HUES48 (cell line): ENCODE results near the gene SLC44A5.
"Not testable (repeated sequence)": the region's sequence is repeated elsewhere in the genome, so short reads cannot be mapped to it uniquely, and the experiment has no call there.

Source experiments
- H3K27ac ChIP-seq: one replicate; pipeline ENCODE4 v1.7.0; 2013; ENCODE audit warnings: low read depth, low read length, inconsistent platforms
- H3K27me3 ChIP-seq: 2 replicates; pipeline ENCODE4 v1.6.1; 2013; ENCODE audit warnings: mild to moderate bottlenecking, low read length; ENCODE audit not compliant: control insufficient read depth, insufficient read depth
- H3K36me3 ChIP-seq: 2 replicates; pipeline ENCODE4 v1.6.1; 2013; ENCODE audit warnings: low read length; ENCODE audit not compliant: control insufficient read depth, insufficient read depth
- H3K4me1 ChIP-seq: 2 replicates; pipeline ENCODE4 v1.6.1; 2013; ENCODE audit warnings: mild to moderate bottlenecking, low read length; ENCODE audit not compliant: control insufficient read depth, insufficient read depth
- H3K4me3 ChIP-seq: 2 replicates; pipeline ENCODE4 v1.5.1; 2013; ENCODE audit warnings: mild to moderate bottlenecking, low read depth, low read length
- H3K9ac ChIP-seq: 2 replicates; pipeline ENCODE4 v1.6.1; 2013; ENCODE audit warnings: mild to moderate bottlenecking, low read depth, low read length, moderate library complexity
- H3K9me3 ChIP-seq: 2 replicates; pipeline ENCODE4 v1.6.1; 2013; ENCODE audit warnings: low read length; ENCODE audit not compliant: control insufficient read depth, insufficient read depth

Gene SLC44A5

DNA sequence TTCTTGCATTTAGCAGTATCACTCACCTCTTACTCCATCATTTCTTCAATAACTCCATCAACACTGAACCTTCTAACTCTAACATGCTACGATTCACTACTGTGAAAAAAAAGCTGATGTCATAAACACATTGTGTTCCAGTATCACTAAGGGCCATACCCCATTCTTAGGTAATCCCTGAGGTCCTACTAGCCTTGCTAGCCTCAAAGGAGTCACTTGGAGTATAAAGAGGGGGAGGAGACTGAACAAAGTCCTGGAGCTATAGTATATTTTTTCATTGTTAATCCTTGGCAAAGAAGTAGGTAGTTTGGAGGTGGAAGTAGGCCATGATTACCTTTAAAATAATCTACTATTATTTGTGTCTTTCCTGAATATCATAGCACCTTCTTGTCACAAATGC, at the start of gene SLC44A5:
Gene SLC44A5 (minus strand): TSS at position 101 of the 400 bp plus-strand sequence. CDS start 69,667 bp downstream, outside the sequence.
- no peak within 1 kb of the TSS for H3K9ac ChIP-seq
- H3K27me3 ChIP-seq: peaks cover 41% of the 10 kb centered on the region
- H3K36me3 ChIP-seq: no peaks in the 10 kb centered on the region
- no peak within 1 kb of the TSS for H3K27ac ChIP-seq
- no peaks in the 10 kb centered on the region for H3K9me3 ChIP-seq
- no peak within 1 kb of the TSS for H3K4me3 ChIP-seq
- H3K4me1 ChIP-seq: peaks cover 5% of the 10 kb centered on the region; the same call in 1 of the 2 replicates

DNA sequence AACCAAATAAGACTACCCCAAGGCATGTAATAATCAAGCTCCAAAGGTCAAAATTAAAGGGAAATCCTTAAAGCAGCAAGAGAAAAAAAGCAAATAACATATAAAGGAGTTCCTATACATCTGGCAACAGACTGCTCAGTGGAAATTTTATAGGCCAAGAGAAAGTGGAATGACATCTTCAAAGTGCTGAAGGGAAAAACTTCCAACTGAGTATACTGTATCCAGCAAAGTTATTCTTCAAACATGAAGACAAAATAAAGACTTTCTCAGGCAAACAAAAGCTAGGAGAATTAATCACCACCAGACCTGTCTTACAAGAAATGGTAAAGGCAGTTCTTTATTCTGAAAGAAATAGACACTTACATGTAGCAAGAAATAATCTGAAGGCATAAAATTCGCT, 45.0 kb upstream of the SLC44A5 start:
- Histone ChIP-seq H3K4me3 (no peak overlapping the region), H3K9ac (no peak overlapping the region), H3K27ac (no peak overlapping the region), H3K36me3 (no peaks in the 10 kb centered on the region), H3K27me3 (no peaks in the 10 kb centered on the region), H3K4me1 (no peaks in the 10 kb centered on the region), H3K9me3 (no peaks in the 10 kb centered on the region)

DNA sequence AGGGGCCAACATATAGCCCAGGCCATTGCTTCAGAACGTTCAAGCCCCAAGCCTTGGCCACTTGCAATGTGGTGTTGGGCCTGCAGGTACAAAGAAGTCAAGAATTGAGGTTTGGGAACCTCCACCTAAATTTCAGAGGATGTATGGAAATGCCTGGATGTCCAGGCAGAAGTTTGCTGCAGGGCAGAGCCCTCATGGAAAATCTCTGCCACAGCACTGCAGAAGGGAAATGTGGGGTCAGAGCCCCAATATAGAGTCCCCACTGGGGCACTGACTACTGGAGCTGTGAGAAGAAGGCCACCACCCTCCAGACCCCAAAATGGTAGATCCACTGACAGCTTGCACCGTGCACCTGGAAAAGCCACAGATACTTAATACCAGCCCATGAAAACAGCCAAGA, 36.3 kb upstream of the SLC44A5 start:
- peaks cover 12% of the 10 kb centered on the region; the same call in 1 of the 2 replicates for H3K9me3 ChIP-seq
- H3K4me3 ChIP-seq, H3K9ac ChIP-seq, H3K4me1 ChIP-seq, H3K27ac ChIP-seq, H3K27me3 ChIP-seq, H3K36me3 ChIP-seq: not testable (repeated sequence)

DNA sequence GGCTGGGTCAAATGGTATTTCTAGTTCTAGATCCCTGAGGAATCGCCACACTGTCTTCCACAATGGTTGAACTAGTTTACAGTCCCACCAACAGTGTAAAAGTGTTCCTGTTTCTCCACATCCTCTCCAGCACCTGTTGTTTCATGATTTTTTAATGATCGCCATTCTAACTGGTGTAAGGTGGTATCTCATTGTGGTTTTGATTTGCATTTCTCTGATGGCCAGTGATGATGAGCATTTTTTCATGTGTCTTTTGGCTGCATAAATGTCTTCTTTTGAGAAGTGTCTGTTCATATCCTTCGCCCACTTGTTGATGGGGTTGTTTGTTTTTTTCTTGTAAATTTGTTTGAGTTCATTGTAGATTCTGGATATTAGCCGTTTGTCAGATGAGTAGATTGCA, 34.2 kb upstream of the SLC44A5 start:
- H3K9ac ChIP-seq, H3K4me3 ChIP-seq, H3K36me3 ChIP-seq, H3K4me1 ChIP-seq, H3K27ac ChIP-seq, H3K27me3 ChIP-seq: not testable (repeated sequence)
- H3K9me3 ChIP-seq: peaks cover 12% of the 10 kb centered on the region; the same call in 1 of the 2 replicates

DNA sequence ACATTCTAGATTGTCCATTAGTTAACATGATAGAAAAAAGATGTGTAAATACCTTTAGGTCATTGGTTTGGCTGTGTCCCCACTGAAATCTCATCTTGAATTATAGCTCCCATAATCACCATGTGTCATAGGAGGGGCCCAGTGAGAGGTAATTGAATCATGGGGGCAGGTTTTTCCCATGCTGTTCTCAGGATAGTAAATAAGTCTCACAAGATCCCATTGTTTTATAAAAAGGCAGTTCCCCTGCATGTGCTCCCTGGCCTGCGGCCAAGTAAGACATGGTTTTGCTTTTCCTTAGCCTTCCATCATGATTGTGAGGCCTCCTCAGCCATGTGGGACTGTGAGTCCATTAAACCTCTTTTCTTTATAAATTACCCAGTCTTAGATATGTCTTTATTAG, 32.5 kb upstream of the SLC44A5 start:
- H3K27ac ChIP-seq: no peak overlapping the region
- peaks cover 10% of the 10 kb centered on the region; the same call in 1 of the 2 replicates for H3K9me3 ChIP-seq
- H3K9ac ChIP-seq: no peak overlapping the region
- H3K27me3 ChIP-seq: no peaks in the 10 kb centered on the region
- no peaks in the 10 kb centered on the region for H3K36me3 ChIP-seq
- no peak overlapping the region for H3K4me3 ChIP-seq
- H3K4me1 ChIP-seq: no peaks in the 10 kb centered on the region

DNA sequence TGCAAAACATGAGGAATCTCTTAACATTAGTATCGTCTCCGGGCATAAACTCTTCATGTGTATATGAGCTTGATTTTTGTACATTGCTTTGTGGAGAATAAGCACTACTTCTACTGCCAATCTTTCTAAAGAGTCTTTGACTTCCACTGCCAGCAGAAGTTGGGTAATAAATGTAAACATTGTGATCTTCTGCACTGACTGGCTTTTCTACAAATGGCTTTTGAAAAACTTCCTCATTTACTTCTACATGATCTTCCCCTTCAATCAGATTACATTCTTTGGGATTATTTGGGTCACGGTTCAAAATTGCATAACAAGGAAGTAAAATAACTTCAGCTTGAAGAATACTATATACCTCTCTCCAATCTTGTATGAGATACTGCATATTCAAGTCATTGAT, 30.4 kb upstream of the SLC44A5 start:
- H3K9ac ChIP-seq: no peak overlapping the region
- H3K27ac ChIP-seq: no peak overlapping the region
- no peaks in the 10 kb centered on the region for H3K36me3 ChIP-seq
- H3K27me3 ChIP-seq: no peaks in the 10 kb centered on the region
- H3K4me1 ChIP-seq: no peaks in the 10 kb centered on the region
- H3K4me3 ChIP-seq: no peak overlapping the region
- no peaks in the 10 kb centered on the region for H3K9me3 ChIP-seq

DNA sequence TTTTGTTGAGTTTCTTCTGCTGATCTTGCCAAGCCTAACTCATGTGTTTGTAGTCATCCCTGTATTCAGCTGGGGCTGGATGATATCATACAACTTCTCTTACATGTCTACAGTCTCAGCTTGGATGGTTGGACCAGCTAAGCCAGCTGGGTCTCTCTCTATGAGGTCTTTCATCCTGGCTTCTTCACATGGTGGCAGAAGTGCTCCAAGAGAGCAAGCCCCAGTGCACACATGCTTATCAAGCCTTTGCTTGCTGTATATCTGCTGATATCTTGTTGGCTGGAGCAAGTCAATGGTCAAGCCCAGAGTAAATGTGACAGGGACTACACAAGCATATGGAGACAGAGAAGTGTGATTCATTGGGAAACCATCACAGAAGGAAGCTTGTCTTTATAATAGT, 29.2 kb upstream of the SLC44A5 start:
- Histone ChIP-seq H3K4me3 (no peak overlapping the region), H3K36me3 (no peaks in the 10 kb centered on the region), H3K27me3 (no peaks in the 10 kb centered on the region), H3K27ac (no peak overlapping the region), H3K9me3 (no peaks in the 10 kb centered on the region), H3K4me1 (no peaks in the 10 kb centered on the region), H3K9ac (no peak overlapping the region)

DNA sequence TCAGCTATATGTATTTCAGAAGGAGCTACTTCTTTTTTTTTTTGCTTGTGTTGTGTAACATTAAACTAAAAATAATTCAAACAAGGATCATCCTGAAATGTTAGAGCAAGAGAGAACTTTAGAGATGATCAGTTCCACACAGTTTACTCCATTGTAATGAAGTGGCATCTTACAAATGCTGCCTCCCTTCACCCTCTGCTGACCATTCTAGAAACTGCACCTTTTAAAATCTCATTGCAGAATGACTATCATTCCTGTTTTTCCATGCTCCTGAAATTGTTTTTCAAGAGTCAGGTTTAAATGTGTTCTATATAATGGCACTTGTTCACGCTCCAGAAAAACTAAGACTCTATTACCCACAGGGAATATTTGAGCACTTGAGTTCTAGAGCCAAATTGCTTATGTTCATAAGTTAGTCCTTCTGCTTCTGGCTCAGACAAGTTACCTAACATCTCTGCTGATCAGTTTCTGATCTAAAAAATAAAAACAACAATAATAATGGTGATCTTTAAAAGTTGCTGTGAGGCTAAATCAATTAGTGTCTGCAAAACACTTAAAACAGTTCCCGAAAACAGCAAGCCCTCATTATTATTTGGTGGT, 21.5 kb upstream of the SLC44A5 start:
- Histone ChIP-seq H3K4me1 (peaks cover 15% of the 10 kb centered on the region), H3K9ac (no peak overlapping the region), H3K27ac (no peak overlapping the region), H3K36me3 (no peaks in the 10 kb centered on the region), H3K27me3 (no peaks in the 10 kb centered on the region), H3K4me3 (no peak overlapping the region), H3K9me3 (no peaks in the 10 kb centered on the region)

DNA sequence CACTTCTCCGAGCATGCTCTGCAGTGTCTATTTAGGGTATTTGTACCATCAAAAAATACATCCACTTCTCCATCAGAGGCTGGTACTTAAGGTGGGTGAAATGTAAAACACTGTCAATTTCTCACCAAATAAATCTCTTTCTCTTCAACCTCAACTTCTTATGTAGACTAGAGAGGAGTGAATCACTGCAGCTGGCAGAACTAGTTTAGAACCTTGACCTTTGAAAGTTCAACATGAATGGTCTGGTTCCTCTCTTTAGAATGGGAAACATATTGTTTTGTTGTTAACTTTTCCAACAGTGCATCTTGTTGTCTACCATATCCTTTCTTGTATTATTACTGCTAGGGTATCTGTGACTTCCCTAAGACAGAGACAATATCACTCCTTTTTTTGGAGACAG, 20.1 kb upstream of the SLC44A5 start:
- Histone ChIP-seq H3K4me3 (no peak overlapping the region), H3K27me3 (no peaks in the 10 kb centered on the region), H3K36me3 (no peaks in the 10 kb centered on the region), H3K27ac (no peak overlapping the region), H3K9ac (no peak overlapping the region), H3K4me1 (peaks cover 15% of the 10 kb centered on the region), H3K9me3 (no peaks in the 10 kb centered on the region)

DNA sequence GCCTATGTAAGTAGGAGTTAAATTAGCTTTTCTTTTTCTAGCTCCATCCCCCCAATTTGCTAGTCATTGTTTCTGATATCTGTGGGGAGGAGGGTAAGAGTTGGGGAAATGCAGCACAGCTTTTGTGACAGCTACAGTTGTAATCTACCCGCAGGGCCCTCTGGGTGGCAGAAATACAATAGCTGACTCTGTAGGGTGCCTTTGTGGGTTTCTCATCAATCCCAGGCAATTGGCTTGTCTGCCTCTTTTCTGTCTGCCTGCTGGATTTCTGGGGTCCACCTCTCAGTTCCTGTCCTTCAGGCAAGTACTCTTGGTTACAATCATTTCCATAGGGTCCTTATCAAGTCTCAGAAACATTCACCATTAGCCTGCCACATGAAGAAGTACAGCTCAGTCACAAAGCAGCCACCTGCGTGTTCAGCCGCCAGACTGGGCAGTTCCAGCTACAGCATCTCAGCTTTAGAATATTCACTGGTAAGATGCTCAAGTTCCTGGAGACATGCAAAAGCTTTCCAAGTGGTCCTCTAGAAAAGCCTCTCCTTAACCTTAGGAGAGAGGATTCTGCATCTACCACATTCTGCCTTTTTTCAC, 19.2 kb upstream of the SLC44A5 start:
- H3K9me3 ChIP-seq: no peaks in the 10 kb centered on the region
- no peaks in the 10 kb centered on the region for H3K27me3 ChIP-seq
- H3K4me1 ChIP-seq: peaks cover 15% of the 10 kb centered on the region
- peak overlapping the region; percentile 22 for H3K27ac ChIP-seq
- no peaks in the 10 kb centered on the region for H3K36me3 ChIP-seq
- no peak overlapping the region for H3K9ac ChIP-seq
- no peak overlapping the region for H3K4me3 ChIP-seq

DNA sequence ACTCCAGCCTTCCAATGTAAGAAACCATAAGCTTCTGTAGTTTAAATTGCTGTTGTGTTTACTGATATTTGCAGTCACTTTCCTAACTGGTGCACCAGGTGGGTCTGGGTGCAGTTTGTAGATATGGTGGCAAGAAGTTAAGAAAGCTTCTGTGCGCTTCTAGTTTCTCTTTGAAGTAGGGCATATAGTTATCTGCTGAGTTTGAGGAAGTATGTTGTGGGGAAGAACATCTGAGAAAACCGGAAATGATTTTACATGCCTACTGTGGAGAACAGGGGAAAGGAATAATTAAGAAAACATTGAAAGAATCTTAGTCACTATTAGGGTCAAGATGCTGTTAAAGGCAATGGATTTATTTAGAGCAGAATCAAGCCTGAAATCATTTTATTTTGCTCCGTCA, 14.9 kb upstream of the SLC44A5 start:
- Histone ChIP-seq H3K4me1 (peaks cover 15% of the 10 kb centered on the region), H3K27me3 (no peaks in the 10 kb centered on the region), H3K9ac (no peak overlapping the region), H3K27ac (no peak overlapping the region), H3K4me3 (no peak overlapping the region), H3K36me3 (no peaks in the 10 kb centered on the region), H3K9me3 (no peaks in the 10 kb centered on the region)
